WERI-Rb-1 (cell line): ENCODE data around the gene MEIOC.
"Not testable (repeated sequence)": the region's sequence is repeated elsewhere in the genome, so short reads cannot be mapped to it uniquely, and the experiment has no call there.

Experiments used
- DNase-seq: peaks from one replicate; pipeline ENCODE4 v3.0.0-alpha.2; 2020
- H3K27ac ChIP-seq: fragments of 250-450 bp; sonication (Bioruptor Pico); 2 replicates; pipeline ENCODE4 v1.5.1; 2020; ENCODE audit warnings: mild to moderate bottlenecking, moderate library complexity
- H3K27me3 ChIP-seq: fragments of 250-450 bp; sonication (Bioruptor Pico); 2 replicates; pipeline ENCODE4 v1.5.1; 2021; ENCODE audit warnings: mild to moderate bottlenecking, low read depth, moderate library complexity; ENCODE audit not compliant: insufficient read depth, severe bottlenecking
- H3K36me3 ChIP-seq: fragments of 250-450 bp; sonication (Bioruptor Pico); 2 replicates; pipeline ENCODE4 v1.5.1; 2020; ENCODE audit warnings: mild to moderate bottlenecking, moderate library complexity
- H3K4me3 ChIP-seq: 2 replicates; pipeline ENCODE4 v1.5.1; 2011; ENCODE audit warnings: low read depth, mild to moderate bottlenecking, control low read depth, low read length
- H3K9me3 ChIP-seq: fragments of 250-450 bp; sonication (Bioruptor Pico); 2 replicates; pipeline ENCODE4 v1.5.1; 2021; ENCODE audit warnings: mild to moderate bottlenecking, moderate library complexity; ENCODE audit not compliant: severe bottlenecking
- TF ChIP-seq, protein P1 (sequence below): IDR thresholded peaks from 2 replicates; pipeline ENCODE4 v1.5.1; 2011; ENCODE audit warnings: low read depth, mild to moderate bottlenecking, control low read depth, inconsistent platforms, low read length

The MEIOC gene

DNA sequence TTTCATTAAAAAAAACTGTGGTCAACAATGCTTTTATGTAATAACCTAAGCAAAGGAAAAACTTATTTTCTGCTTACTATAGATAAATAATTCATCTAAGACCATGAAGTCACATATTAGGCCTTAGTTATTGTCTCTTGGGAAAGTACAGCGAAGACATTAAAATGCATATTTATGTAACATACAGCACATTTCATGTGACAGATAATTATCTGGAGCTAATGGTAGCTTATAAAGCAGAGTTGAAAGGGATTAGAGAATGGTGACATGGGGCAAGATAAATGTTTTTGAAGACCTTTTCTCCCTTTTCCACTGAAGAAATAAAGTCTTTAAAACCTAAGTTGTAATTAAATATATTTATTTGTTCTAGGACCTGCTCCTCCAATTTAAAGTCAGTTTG, 9.7 kb downstream of the MEIOC start:
- no peak overlapping the region for H3K4me3 ChIP-seq
- no peaks in the 10 kb centered on the region for H3K27me3 ChIP-seq
- TF ChIP-seq, protein P1, sequence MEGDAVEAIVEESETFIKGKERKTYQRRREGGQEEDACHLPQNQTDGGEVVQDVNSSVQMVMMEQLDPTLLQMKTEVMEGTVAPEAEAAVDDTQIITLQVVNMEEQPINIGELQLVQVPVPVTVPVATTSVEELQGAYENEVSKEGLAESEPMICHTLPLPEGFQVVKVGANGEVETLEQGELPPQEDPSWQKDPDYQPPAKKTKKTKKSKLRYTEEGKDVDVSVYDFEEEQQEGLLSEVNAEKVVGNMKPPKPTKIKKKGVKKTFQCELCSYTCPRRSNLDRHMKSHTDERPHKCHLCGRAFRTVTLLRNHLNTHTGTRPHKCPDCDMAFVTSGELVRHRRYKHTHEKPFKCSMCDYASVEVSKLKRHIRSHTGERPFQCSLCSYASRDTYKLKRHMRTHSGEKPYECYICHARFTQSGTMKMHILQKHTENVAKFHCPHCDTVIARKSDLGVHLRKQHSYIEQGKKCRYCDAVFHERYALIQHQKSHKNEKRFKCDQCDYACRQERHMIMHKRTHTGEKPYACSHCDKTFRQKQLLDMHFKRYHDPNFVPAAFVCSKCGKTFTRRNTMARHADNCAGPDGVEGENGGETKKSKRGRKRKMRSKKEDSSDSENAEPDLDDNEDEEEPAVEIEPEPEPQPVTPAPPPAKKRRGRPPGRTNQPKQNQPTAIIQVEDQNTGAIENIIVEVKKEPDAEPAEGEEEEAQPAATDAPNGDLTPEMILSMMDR: no peak
- no peaks in the 10 kb centered on the region for H3K36me3 ChIP-seq
- H3K9me3 ChIP-seq: no peaks in the 10 kb centered on the region
- no peak for DNase-seq
- H3K27ac ChIP-seq: no peak overlapping the region

DNA sequence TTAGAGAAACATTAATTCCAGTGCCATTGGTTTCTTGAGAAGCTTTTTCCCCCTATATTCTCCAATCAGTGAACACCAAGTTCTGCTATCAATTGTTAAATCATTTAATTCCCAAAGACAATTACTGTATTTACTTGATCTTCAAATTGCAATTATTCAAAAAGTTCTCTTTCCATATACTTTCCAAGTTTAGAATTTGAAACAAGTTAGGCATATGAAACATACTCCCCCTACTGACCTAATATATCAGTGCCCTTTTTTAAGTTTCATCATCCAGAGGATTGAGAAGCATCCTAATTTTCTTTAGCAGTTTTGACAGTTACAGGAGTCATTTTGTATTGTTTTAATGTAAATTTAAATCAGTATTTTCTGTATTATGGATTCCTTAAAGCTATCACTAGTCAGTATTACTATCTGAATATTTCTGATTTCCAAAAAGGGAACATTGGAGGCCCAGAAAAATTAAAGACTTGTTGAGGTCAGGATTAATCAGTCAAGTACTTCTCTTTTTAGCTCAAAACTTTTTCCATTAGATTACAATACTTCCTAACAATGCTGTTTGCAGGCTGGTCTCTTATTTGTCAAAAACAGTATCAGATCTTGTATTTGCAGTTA, 16.3 kb downstream of the MEIOC start:
- Histone ChIP-seq H3K27ac (no peak overlapping the region), H3K36me3 (no peaks in the 10 kb centered on the region), H3K27me3 (no peaks in the 10 kb centered on the region), H3K9me3 (no peaks in the 10 kb centered on the region), H3K4me3 (no peak overlapping the region)
- TF ChIP-seq, protein P1: no peak
- DNase-seq: no peak

DNA sequence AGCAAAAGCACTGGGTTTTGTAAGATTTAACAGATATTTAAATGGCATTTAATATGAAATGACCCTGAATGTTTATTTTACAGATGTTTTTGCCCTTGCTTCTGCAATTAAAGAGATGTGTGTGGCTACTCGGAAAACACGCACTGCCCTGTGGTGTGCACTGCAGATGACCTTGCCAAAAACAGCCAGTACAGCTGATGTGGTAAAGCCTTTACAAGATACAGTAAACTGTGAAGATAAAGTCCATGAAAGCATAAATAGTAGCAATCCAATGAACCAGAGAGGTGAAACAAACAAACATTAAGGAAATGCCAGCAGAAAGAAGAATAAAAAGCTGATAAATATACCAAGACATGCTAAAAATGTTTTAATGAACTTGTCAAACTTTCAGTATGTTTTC, 17.6 kb downstream of the MEIOC start:
- DNase-seq: no peak

GRCh38 chr17:44677136-44677535, 20.9 kb downstream of the MEIOC start:
- no peaks in the 10 kb centered on the region for H3K9me3 ChIP-seq
- no peak overlapping the region for H3K27ac ChIP-seq
- H3K4me3 ChIP-seq: no peak overlapping the region
- H3K27me3 ChIP-seq: no peaks in the 10 kb centered on the region
- no peak for DNase-seq
- TF ChIP-seq, protein P1: no peak
- H3K36me3 ChIP-seq: peaks cover 40% of the 10 kb centered on the region

More for the DNA sequence above, 17.6 kb downstream of the MEIOC start:
- Histone ChIP-seq H3K36me3 (peaks cover 9% of the 10 kb centered on the region), H3K27me3 (no peaks in the 10 kb centered on the region), H3K9me3 (no peaks in the 10 kb centered on the region), H3K27ac (no peak overlapping the region), H3K4me3 (no peak overlapping the region)
- TF ChIP-seq, protein P1: no peak

DNA sequence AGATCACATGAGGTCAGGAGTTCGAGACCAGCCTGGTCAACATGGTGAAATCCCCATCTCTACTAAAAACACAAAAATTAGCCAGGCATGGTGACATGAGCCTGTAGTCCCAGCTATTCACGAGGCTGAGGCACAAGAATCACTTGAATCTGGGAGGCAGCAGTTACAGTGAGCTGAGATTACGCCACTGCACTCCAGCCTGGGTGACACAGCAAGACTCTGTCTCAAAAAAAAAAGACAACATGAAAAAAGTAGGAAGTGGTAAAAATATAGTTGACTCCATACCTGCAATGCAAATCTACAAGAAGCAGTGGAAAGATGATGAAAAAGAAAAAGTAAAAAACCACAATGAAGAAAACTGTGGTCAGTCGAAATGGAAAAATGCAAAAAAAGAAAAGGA, 27.0 kb downstream of the MEIOC start:
- H3K4me3 ChIP-seq, H3K27me3 ChIP-seq, H3K9me3 ChIP-seq, H3K27ac ChIP-seq, DNase-seq: not testable (repeated sequence)
- H3K36me3 ChIP-seq: peaks cover 69% of the 10 kb centered on the region

GRCh38 chr17:44687756-44688155, 31.5 kb downstream of the MEIOC start:
- TF ChIP-seq, protein P1: no peak
- H3K27ac ChIP-seq: no peak overlapping the region

More at GRCh38 chr17:44687756-44688155, 31.5 kb downstream of the MEIOC start:
- Histone ChIP-seq H3K36me3 (peaks cover 31% of the 10 kb centered on the region), H3K4me3 (no peak overlapping the region), H3K9me3 (no peaks in the 10 kb centered on the region), H3K27me3 (no peaks in the 10 kb centered on the region)
- no peak for DNase-seq
